Activated CD8-positive, alpha-beta memory T cell treated with anti-CD3 and anti-CD28 coated beads for 24 hours (primary cell): Measurements from ENCODE around the gene LARP6.

Experiments used
- DNase-seq: peaks from one replicate; pipeline ENCODE4 v3.0.0-alpha.2; 2020

The LARP6 gene

DNA sequence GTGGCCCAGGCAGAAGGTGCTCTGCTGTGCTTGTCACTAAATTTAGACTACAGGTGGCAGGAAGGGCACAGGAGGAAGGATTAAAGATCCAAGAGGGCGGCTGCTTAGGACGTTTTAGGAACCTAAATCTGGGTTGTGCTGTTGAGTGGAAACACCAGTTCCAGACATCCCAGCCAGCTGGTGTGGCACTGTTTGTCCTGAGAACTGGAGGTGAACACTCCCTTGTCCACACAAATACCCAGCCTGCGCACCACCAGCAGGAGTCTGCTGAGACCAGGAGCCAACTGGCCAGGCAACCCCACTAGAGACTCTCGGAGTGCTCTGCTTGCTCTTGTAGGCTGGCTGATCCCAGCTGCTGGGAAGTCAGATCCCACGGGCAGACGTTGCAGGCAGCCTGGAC, 60.3 kb downstream of the LARP6 start:
- DNase-seq, result no peak

DNA sequence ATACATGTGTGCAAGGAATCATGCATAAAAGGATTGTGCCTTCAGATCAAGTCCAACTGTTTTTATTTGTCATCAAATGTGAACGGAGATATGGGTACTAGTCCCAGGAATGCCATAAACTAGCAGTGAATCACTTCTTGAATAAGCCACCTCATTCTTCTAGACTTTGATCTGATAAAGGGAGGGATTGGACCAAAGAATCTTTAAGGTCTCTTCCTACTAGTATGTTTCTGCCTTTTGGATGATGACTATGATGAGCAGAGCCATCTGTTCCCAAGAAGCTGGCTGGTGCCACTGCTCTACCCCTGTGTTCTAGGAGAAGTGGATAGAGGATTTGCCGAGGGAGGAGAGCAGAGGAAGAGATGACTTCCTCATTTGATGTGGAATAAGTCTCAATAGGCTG, 61.8 kb downstream of the LARP6 start:
- DNase-seq, result no peak

GRCh38 chr15:70791259-70791658, 62.7 kb downstream of the LARP6 start:
- DNase-seq, result no peak

GRCh38 chr15:70789213-70789612, 64.7 kb downstream of the LARP6 start:
- DNase-seq, result no peak

- no peak for DNase-seq
Measured at GRCh38 chr15:70788114-70789049, 65.6 kb downstream of the LARP6 start.

DNA sequence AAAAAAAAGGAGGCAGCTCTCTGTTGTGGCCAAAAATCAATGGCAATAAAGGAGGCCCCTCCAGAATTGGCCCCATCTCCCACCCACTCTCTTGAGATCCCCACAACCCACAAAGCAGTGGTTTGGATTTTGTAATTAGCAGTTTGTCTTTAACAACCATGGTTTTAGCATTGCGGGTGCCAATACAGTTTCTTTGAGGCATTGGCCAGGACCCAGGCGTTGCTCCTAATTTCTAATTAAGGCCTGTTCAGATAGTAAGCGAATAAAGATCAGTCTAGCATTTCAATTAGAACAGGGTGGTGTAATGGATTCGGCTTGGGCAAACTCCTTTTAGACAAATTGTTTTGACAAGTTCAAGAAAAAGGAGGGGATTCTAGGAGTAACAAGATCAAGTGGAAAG, 67.0 kb downstream of the LARP6 start:
- no peak for DNase-seq

DNA sequence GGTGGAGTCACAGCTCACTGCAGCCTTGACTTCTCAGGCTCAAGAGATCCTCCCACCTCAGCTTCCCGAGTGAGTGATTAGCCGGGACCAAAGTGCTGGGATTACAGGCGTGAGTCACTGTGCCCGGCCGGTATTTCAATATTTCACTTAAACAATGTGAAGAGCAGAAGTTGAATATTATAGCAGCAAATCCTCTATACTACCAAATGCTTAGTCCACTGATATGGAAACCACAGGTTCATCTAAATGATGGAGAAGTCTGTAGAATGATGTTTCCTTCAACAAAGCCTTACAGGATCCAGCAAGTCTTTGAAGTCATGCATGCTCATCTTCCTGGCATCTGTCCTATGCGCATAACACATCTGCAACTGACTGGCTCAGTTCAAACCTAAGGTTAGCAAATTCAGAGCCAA, 70.3 kb downstream of the LARP6 start:
- no peak for DNase-seq

DNA sequence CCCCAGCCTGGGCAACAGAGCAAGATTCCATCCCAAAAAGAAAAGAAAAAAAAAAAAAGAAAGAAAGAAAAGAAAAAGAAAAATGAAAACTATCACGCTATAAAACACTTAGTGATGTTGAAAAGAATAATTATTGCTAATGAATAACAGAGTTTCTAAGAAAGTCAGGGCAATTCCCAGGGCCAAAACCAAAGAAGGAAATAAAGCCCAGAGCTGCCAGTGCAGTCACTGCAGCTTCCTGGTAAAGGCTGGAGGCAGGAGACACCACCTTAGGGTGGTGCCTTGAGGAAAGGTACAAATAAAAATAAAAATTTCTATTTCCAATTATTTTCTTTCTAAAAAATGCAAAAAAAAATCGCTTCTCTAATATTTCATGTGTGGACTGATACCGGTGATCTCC, 70.9 kb downstream of the LARP6 start:
- DNase-seq, result no peak

DNA sequence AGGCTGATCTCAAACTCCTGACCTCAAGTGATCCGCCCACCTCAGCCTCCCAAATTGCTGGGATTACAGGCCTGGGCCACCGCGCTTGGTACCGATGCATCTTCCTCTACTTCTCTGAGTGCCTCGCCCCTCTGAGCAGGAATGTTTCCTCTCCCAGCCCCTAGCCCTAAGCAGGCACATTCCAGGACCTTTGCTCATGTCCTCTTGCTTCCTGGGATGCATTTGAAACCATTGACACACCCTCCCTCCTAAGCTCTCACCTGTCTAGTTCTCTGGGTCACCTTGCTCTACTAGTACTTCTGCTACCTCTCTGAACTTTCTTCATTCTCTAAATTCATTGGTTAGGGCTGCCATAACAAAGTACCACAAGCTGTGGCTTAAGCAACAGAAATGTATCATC, 72.7 kb downstream of the LARP6 start:
- DNase-seq, result no peak
